Glutamatergic neuron (in vitro differentiated cells): ENCODE results near the gene CDH4. TPM values are rescaled to one million over a fixed set of nuclear protein-coding genes. Genes with fewer than 3 reads are reported as not detected.

Experiments
- DNase-seq: peaks from one replicate; pipeline ENCODE4 v3.0.0; 2022
- H3K27ac Mint-ChIP-seq: one replicate; pipeline ENCODE4 v1.8.0; 2020; ENCODE audit warnings: mild to moderate bottlenecking, mixed read lengths, inconsistent platforms; ENCODE audit not compliant: unreplicated experiment
- H3K27me3 Mint-ChIP-seq: one replicate; pipeline ENCODE4 v1.8.0; 2020; ENCODE audit warnings: mild to moderate bottlenecking, moderate library complexity, mixed read lengths, inconsistent platforms; ENCODE audit not compliant: unreplicated experiment
- H3K36me3 Mint-ChIP-seq: one replicate; pipeline ENCODE4 v1.8.0; 2020; ENCODE audit warnings: mild to moderate bottlenecking, mixed read lengths, inconsistent platforms; ENCODE audit not compliant: unreplicated experiment
- H3K4me1 Mint-ChIP-seq: one replicate; pipeline ENCODE4 v1.8.0; 2020; ENCODE audit warnings: mild to moderate bottlenecking, low read depth, mixed read lengths, inconsistent platforms; ENCODE audit not compliant: unreplicated experiment
- H3K4me3 Mint-ChIP-seq: one replicate; pipeline ENCODE4 v1.8.0; 2020; ENCODE audit warnings: mild to moderate bottlenecking, mixed read lengths, inconsistent platforms; ENCODE audit not compliant: unreplicated experiment
- H3K9me3 Mint-ChIP-seq: one replicate; pipeline ENCODE4 v1.8.0; 2020; ENCODE audit warnings: mild to moderate bottlenecking, moderate library complexity, mixed read lengths, inconsistent platforms; ENCODE audit not compliant: unreplicated experiment
- CTCF ChIP-seq: fragments of 200-600 bp; sonication (generic); IDR thresholded peaks from one replicate; pipeline ENCODE4 v1.5.0; 2021; ENCODE audit not compliant: partially characterized antibody, unreplicated experiment
- total RNA-seq: library from RNA; stranded (reverse); fragmentation: NEBNext Ultra II Directional; extraction: Animal tissue kit (Norgen Biotek cat#: 25700); gene quantifications from one replicate; pipeline ENCODE4 v1.2.1, GENCODE V29; 2021; ENCODE audit not compliant: unreplicated experiment

The CDH4 gene
- total RNA-seq, 1 donor from 2014 or later, result 1.2 TPM

- no peak overlapping the region for H3K27ac Mint-ChIP-seq
- no peaks in the 10 kb centered on the region for H3K27me3 Mint-ChIP-seq
- TF ChIP-seq CTCF, result no peak
- DNase-seq, result no peak
- no peak overlapping the region for H3K4me3 Mint-ChIP-seq
- H3K36me3 Mint-ChIP-seq, result peaks cover 16% of the 10 kb centered on the region
- H3K9me3 Mint-ChIP-seq, result peaks cover 7% of the 10 kb centered on the region
- H3K4me1 Mint-ChIP-seq, result no peaks in the 10 kb centered on the region
Measured at GRCh38 chr20:61779176-61779965, 527.3 kb downstream of the CDH4 start.

- peaks cover 1% of the 10 kb centered on the region for H3K27me3 Mint-ChIP-seq
- TF ChIP-seq CTCF, result no peak
- peaks cover 7% of the 10 kb centered on the region for H3K9me3 Mint-ChIP-seq
- H3K4me1 Mint-ChIP-seq, result no peaks in the 10 kb centered on the region
- no peak overlapping the region for H3K4me3 Mint-ChIP-seq
- no peak for DNase-seq
- peaks cover 16% of the 10 kb centered on the region for H3K36me3 Mint-ChIP-seq
- H3K27ac Mint-ChIP-seq, result no peak overlapping the region
Measured at GRCh38 chr20:61780066-61780465, 528.0 kb downstream of the CDH4 start.

GRCh38 chr20:61784801-61785566 lies 532.9 kb downstream of the CDH4 start:
- H3K4me1 Mint-ChIP-seq, result peaks cover 4% of the 10 kb centered on the region
- no peak overlapping the region for H3K27ac Mint-ChIP-seq
- H3K4me3 Mint-ChIP-seq, result no peak overlapping the region
- TF ChIP-seq CTCF, result no peak
- DNase-seq, result no peak
- H3K9me3 Mint-ChIP-seq, result peaks cover 8% of the 10 kb centered on the region
- H3K27me3 Mint-ChIP-seq, result peaks cover 6% of the 10 kb centered on the region
- peaks cover 17% of the 10 kb centered on the region for H3K36me3 Mint-ChIP-seq

- Mint-ChIP-seq H3K36me3 (peaks cover 20% of the 10 kb centered on the region), H3K27me3 (peaks cover 7% of the 10 kb centered on the region), H3K4me3 (no peak overlapping the region), H3K27ac (no peak overlapping the region), H3K9me3 (peaks cover 12% of the 10 kb centered on the region), H3K4me1 (peaks cover 4% of the 10 kb centered on the region)
- TF ChIP-seq CTCF, result no peak
- DNase-seq, result no peak
Measured at GRCh38 chr20:61785567-61785816, 533.4 kb downstream of the CDH4 start.

GRCh38 chr20:61786230-61786629 lies 534.2 kb downstream of the CDH4 start:
- peaks cover 4% of the 10 kb centered on the region for H3K4me1 Mint-ChIP-seq
- no peak overlapping the region for H3K4me3 Mint-ChIP-seq
- peaks cover 7% of the 10 kb centered on the region for H3K27me3 Mint-ChIP-seq
- no peak overlapping the region for H3K27ac Mint-ChIP-seq
- DNase-seq, result peak; percentile 16
- TF ChIP-seq CTCF, result no peak
- H3K36me3 Mint-ChIP-seq, result peaks cover 15% of the 10 kb centered on the region
- H3K9me3 Mint-ChIP-seq, result peaks cover 15% of the 10 kb centered on the region
